GM18519 (cell line): ENCODE results near the gene PLK3.
A peak's percentile ranks its signal among the peaks of the same experiment; 100 is the strongest.
"Not testable (repeated sequence)": the region's sequence is repeated elsewhere in the genome, so short reads cannot be mapped to it uniquely, and the experiment has no call there.

ENCODE experiments used
- ATAC-seq: cut with Tn5 transposase; IDR thresholded peaks from one replicate; pipeline ENCODE4 v1.9.1; 2021; ENCODE audit warnings: mild to moderate bottlenecking, moderate library complexity; ENCODE audit not compliant: unreplicated experiment, low FRiP score

Gene PLK3

GRCh38 chr1:44808063-44808937 lies 8.1 kb downstream of the PLK3 start, which contains the start of gene BTBD19:
BTBD19 (plus strand) TSS chr1:44808523; CDS start chr1:44808821, 298 bp downstream.
- no peak for ATAC-seq

- ATAC-seq = peak; percentile 32
These were observed 9.1 kb downstream of the PLK3 start for GRCh38 chr1:44808938-44809917.

DNA sequence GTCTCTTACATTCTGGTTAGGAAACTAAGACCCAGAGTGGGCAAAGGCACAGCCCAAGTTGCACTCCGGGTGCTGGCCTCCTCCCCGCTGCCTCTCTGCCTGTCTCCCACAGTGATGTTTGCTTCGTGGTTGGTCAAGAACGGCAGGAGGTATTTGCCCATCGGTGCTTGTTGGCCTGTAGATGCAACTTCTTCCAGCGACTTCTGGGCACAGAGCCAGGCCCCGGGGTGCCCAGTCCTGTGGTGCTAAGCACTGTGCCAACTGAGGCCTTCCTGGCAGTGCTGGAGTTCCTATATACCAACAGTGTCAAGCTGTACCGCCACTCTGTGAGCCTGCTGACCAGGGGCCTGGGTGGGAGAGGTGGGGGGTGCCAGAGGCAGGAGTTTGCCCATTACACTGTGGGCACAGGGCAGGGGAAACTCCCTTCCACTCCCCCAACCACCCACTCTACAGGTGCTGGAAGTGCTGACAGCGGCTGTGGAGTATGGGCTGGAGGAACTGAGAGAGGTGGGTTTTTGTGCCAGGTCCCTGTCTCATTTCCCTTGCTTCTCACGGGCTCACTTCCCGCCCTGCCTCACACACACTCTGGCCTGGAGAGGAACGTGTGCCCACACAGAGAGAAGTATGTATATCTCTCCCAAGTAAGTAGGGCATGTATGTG lies 10.1 kb downstream of the PLK3 start:
- ATAC-seq = no peak

DNA sequence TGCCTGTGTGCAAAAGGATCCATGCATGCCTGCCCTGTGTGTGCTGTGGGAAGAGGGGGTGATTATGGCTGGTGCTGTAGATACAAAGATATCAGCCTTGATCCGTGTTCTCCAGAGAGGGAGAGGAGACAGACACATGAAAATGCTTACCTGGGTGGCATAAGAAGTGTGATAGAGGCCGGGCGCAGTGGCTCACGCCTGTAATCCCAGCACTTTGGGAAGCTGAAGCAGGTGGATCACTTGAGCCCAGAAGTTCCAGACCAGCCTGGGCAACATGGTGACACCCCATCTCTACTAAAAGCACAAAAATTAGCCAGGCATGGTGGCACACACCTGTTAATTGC lies 10.6 kb downstream of the PLK3 start:
- ATAC-seq = not testable (repeated sequence)

- no peak for ATAC-seq
These were observed 11.1 kb downstream of the PLK3 start for GRCh38 chr1:44811234-44811633.

- no peak for ATAC-seq
These were observed 12.8 kb downstream of the PLK3 start for GRCh38 chr1:44812822-44813543.

GRCh38 chr1:44815926-44816325 lies 15.7 kb downstream of the PLK3 start:
- ATAC-seq = not testable (repeated sequence)

DNA sequence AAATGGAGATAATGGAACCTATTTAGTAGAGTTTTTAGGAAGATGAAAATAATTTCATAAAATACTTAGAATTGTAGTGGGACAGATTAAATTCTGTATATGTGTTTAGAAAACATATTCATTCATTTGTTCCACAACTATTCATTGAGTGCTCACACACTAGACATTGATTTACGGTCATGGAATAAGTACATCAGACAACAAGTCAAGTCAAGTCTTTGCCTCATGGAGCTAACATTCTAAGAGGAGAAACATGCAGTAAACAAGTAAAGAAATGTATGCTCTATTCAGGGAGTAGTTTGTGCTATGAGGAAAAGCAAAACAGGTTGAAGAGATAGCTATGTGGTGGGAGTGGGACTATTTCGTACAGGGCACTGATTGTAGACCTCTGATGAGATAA lies 17.1 kb downstream of the PLK3 start:
- ATAC-seq = no peak

- no peak for ATAC-seq
These were observed 17.8 kb downstream of the PLK3 start for GRCh38 chr1:44817771-44818495.

DNA sequence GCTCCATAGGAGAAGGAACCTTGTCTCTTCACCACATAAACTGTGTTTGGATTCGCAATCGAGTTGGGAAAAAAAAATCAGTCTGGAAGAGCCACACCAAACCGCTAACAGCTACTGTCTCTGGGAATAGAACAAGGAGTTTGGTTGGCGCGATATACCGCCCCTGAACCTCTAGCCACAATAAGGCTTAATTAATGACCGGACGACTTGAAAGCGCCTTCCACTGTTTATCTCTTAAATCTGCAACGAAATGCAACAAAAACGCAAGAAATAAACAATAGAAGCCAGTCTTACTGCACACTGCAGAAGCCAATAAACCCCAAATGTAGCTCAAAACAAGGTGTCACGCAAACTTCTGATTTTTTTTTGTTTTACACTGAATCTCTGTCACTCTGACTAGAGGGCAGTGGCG lies 19.0 kb downstream of the PLK3 start:
- ATAC-seq = no peak

DNA sequence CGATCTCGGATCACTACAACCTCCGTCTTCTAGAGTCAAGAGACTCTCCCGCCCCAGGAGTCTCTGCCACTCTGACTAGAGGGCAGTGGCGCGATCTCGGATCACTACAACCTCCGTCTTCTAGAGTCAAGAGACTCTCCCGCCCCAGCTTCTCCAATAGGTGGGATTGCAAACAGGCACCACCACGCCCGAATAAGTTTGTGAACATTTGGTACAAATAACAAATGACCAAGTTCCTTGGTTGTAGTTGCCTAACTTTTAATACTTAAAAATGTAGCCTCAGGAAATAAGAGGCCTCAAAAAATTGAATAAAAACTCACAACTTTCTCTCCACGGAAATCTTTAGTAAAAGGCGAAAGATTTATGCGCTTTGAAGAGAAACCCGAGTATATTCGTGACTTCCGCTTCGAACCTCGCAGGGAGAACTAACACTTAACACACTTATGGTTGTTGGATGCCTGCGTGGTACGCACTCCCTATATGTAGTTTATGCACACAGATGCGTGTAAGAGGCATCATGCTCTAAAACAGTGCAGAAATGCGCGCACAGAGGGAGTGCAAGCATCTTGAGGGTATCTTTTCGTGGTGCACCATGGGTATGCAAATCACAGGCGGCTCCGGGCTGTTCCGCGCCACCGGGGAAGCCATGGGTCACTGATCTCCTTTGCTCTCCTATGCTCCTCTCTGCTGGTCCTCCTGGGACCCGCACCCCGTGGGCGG lies 19.6 kb downstream of the PLK3 start:
- peak; percentile 62 for ATAC-seq

DNA sequence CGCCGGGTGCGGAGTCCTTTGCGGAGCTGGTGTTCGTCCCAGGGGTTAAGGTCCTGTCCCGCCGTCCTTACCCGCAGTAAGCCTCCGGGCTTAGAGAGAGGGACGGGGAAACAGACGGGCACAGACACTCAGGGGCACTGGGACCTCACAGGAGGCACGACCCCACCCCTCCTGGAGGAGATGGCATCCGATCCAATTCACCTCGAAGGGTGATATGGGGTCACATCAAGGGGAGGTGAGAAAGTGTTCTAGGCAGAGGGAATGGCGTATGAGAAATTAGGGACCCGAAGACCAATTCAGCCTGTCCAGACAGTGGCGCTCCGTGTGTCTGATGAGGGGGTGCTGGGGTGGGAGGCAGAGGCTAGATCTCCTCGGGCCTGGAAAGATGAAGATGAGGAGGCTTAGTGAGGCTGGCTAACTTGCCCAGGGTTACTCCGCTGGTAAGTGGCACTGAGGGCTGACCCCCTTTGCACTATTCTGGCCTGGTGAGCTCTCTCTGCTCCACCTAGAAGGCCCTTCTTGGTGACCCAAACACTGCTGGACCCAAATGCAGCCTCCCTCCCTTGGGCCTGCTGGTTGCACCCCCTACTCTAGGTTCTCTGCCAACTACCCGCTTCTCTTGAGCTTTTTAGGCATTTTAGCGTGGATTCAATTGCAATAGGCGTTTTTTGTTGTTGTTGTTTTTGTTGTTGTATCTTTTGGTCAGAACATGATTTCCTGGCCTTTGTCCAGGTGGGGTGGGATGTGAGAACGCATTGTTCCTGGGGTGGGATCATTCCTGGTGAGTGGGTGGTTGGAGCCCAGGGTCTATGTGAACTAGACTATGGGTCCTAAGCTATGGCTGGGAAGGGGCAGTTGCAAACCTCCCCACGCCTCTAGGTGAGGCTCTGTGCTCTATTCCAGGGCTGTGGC lies 20.4 kb downstream of the PLK3 start:
- ATAC-seq = peak; percentile 0

DNA sequence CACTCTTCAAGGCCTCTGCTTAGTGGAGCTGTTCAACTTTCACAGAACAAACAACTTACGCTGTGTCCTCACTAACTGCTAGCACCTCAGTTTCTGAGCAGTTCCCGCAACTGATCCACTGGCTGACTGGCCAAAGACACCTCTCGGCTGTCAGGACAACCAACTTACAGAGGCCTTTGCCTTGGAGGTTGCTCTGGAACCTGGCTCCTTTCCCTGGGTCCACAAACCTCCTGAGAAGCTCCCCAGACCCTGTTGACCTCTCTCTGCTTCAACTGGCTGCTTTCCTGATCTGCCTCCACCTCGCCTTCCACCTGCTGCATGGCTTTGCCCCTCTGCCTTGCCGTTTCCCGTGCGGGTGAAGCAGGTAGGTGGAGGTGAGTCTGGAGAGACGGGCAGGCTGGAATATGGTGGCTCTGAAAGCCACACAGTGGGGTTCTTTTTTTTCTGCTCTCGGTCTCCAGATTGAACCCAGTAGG lies 21.1 kb downstream of the PLK3 start:
- no peak for ATAC-seq

DNA sequence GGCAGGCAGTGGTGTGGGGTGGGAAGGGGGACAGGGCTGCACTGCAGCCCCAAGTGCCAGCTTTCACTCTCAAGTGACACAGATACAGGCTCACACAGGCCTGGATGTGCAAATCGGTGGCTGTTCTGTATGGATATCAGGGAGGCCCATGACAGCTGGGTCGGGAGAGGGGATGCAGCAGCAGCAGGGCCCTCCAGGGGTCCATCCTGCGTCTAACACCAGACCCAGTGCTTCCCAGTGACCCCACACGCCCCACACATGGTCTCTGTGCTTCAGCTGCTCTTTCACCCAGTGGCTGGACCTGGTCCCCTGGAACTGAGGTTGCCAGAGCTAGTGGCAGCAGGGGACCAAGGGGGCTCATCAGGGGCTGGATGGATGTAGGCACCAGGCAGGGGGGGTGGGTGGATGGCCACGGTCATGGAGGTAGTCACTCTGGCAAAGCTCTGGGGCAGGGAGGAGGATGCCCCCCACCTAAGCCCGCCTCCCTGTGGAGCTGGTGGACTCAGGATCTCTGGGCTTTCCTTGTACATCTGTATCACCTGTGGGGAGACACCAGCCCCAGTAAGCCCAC lies 22.0 kb downstream of the PLK3 start:
- no peak for ATAC-seq

DNA sequence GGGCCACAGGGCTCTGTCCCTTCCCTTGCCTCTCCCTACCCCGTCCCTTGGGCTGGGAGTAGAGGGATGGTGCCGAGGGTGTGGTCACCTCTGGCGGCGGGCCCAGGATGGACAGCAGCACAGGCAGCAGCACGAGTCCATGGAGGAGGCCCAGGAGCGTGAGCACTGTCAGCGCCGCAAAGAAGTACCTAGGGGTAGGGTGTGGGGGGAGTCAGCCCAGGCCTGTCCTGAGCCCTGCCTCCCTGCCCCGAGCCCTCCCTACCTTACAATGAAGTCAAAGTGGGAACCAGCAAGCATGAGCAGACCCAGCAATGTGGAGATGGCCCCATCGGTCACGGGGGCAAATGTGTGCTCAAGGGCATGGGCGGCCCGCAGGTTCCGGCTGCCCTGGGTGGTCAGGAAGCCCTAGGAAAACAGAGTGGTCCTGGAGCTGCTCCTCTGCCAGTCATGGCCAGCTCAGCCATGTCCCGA lies 22.8 kb downstream of the PLK3 start:
- ATAC-seq = no peak

GRCh38 chr1:44824392-44824791 lies 24.2 kb downstream of the PLK3 start:
- ATAC-seq = not testable (repeated sequence)
